WTC11 (cell line): ENCODE results near the gene NUCB2. TPM values are rescaled to one million over a fixed set of nuclear protein-coding genes. Genes with fewer than 3 reads are reported as not detected.

Experiments used
- ATAC-seq: fragments of 200-7000 bp; cut with Tn5 transposase; 2 replicates; pipeline ENCODE4 v1.10.0; 2021; ENCODE audit warnings: mild to moderate bottlenecking, moderate library complexity
- CTCF ChIA-PET: fragments of 300-600 bp; sonication (Branson Sonifier 250); formaldehyde crosslinking; loops from one replicate; lab custom pipeline; 2021; ENCODE audit warnings: antibody characterized with exemption; lab: Charles Lee
- POLR2A ChIA-PET: fragments of 350-600 bp; sonication (Branson Sonifier 250); formaldehyde crosslinking; loops from one replicate; lab custom pipeline; 2021; ENCODE audit warnings: antibody characterized with exemption; lab: Charles Lee
- DNase-seq: peaks from one replicate; pipeline ENCODE4 v3.0.0; 2021; ENCODE audit warnings: low spot score
- H3K27ac Mint-ChIP-seq: 2 replicates; pipeline ENCODE4 v1.8.0; 2021; ENCODE audit warnings: mixed read lengths
- H3K27me3 Mint-ChIP-seq: 2 replicates; pipeline ENCODE4 v1.8.0; 2021; ENCODE audit warnings: low read depth, mild to moderate bottlenecking, moderate library complexity, mixed read lengths
- H3K36me3 Mint-ChIP-seq: 2 replicates; pipeline ENCODE4 v1.8.0; 2021; ENCODE audit warnings: mixed read lengths
- H3K4me1 Mint-ChIP-seq: 2 replicates; pipeline ENCODE4 v1.8.0; 2022; ENCODE audit warnings: mixed read lengths
- H3K4me3 Mint-ChIP-seq: 2 replicates; pipeline ENCODE4 v1.8.0; 2021; ENCODE audit warnings: mild to moderate bottlenecking, moderate library complexity, mixed read lengths
- H3K9me3 Mint-ChIP-seq: 2 replicates; pipeline ENCODE4 v1.8.0; 2021; ENCODE audit warnings: mixed read lengths
- CREB1 ChIP-seq: sonication (generic); formaldehyde crosslinking; IDR thresholded peaks from 2 replicates; pipeline ENCODE4 v1.8.0; 2023; ENCODE audit warnings: mild to moderate bottlenecking, missing genetic modification reagents
- EMX1 ChIP-seq: fragments of 250-450 bp; sonication (Bioruptor Pico); IDR thresholded peaks from 2 replicates; pipeline ENCODE4 v1.8.0; 2021; ENCODE audit warnings: mild to moderate bottlenecking
- GTF2I ChIP-seq: fragments of 250-450 bp; sonication (Bioruptor Pico); conservative IDR thresholded peaks from 2 replicates; pipeline ENCODE4 v1.4.0; 2021; ENCODE audit warnings: mild to moderate bottlenecking
- JAZF1 ChIP-seq: fragments of 250-450 bp; sonication (Bioruptor Pico); IDR thresholded peaks from 2 replicates; pipeline ENCODE4 v1.9.0; 2021; ENCODE audit warnings: moderate library complexity, mild to moderate bottlenecking, inconsistent platforms
- NFATC4 ChIP-seq: fragments of 250-450 bp; sonication (Bioruptor Pico); IDR thresholded peaks from 2 replicates; pipeline ENCODE4 v1.9.0; 2021; ENCODE audit warnings: mild to moderate bottlenecking
- RELA ChIP-seq: sonication (generic); formaldehyde crosslinking; IDR thresholded peaks from 2 replicates; pipeline ENCODE4 v1.8.1; 2022; ENCODE audit warnings: missing genetic modification reagents, mild to moderate bottlenecking, borderline replicate concordance
- SMAD3 ChIP-seq: sonication (generic); formaldehyde crosslinking; IDR thresholded peaks from 2 replicates; pipeline ENCODE4 v1.8.0; 2022; ENCODE audit warnings: missing genetic modification reagents, mild to moderate bottlenecking, borderline replicate concordance
- SOX15 ChIP-seq: fragments of 250-450 bp; sonication (Bioruptor Pico); IDR thresholded peaks from 2 replicates; pipeline ENCODE4 v1.9.0; 2021; ENCODE audit warnings: mild to moderate bottlenecking
- SP1 ChIP-seq: sonication (generic); formaldehyde crosslinking; conservative IDR thresholded peaks from 2 replicates; pipeline ENCODE4 v1.8.1; 2022; ENCODE audit warnings: missing genetic modification reagents
- TCF7 ChIP-seq: sonication (generic); formaldehyde crosslinking; IDR thresholded peaks from 2 replicates; pipeline ENCODE4 v1.8.0; 2022; ENCODE audit warnings: mild to moderate bottlenecking, low read depth, missing genetic modification reagents, moderate library complexity
- TEAD4 ChIP-seq: sonication (generic); formaldehyde crosslinking; IDR thresholded peaks from 2 replicates; pipeline ENCODE4 v1.8.0; 2022; ENCODE audit warnings: mild to moderate bottlenecking, missing genetic modification reagents
- ZNF121 ChIP-seq: sonication (generic); formaldehyde crosslinking; IDR thresholded peaks from 2 replicates; pipeline ENCODE4 v1.8.0; 2023; ENCODE audit warnings: missing genetic modification reagents
- ZNF219 ChIP-seq: sonication (generic); formaldehyde crosslinking; IDR thresholded peaks from 2 replicates; pipeline ENCODE4 v1.8.0; 2023; ENCODE audit warnings: missing genetic modification reagents, mild to moderate bottlenecking, borderline replicate concordance
- total RNA-seq: library from RNA; stranded (reverse); gene quantifications from 3 replicates; pipeline ENCODE4 v1.2.3, GENCODE V29; 2021
- TF ChIP-seq, protein P1 (sequence below): fragments of 250-450 bp; sonication (Bioruptor Pico); conservative IDR thresholded peaks from 2 replicates; pipeline ENCODE4 v1.9.0; 2021; ENCODE audit warnings: mild to moderate bottlenecking
- TF ChIP-seq, protein P2 (sequence below): sonication (generic); formaldehyde crosslinking; conservative IDR thresholded peaks from 2 replicates; pipeline ENCODE4 v1.8.1; 2023; ENCODE audit warnings: mild to moderate bottlenecking, low read depth, missing genetic modification reagents, moderate library complexity
- TF ChIP-seq, protein P3 (sequence below): sonication (generic); formaldehyde crosslinking; IDR thresholded peaks from 2 replicates; pipeline ENCODE4 v1.8.1; 2022; ENCODE audit warnings: mild to moderate bottlenecking, moderate library complexity, missing genetic modification reagents
- TF ChIP-seq, protein P4 (sequence below): fragments of 250-450 bp; sonication (Bioruptor Pico); IDR thresholded peaks from 2 replicates; pipeline ENCODE4 v1.9.0; 2021; ENCODE audit warnings: moderate library complexity, mild to moderate bottlenecking, inconsistent platforms, borderline replicate concordance
- TF ChIP-seq, protein P5 (sequence below): fragments of 250-450 bp; sonication (Bioruptor Pico); IDR thresholded peaks from 2 replicates; pipeline ENCODE4 v1.9.0; 2021; ENCODE audit warnings: mild to moderate bottlenecking, borderline replicate concordance
- TF ChIP-seq, protein P6 (sequence below): sonication (generic); formaldehyde crosslinking; IDR thresholded peaks from 2 replicates; pipeline ENCODE4 v1.8.1; 2023; ENCODE audit warnings: mild to moderate bottlenecking, moderate library complexity, missing genetic modification reagents
- TF ChIP-seq, protein P7 (sequence below): fragments of 200-600 bp; IDR thresholded peaks from 2 replicates; pipeline ENCODE4 v1.8.0; 2022; ENCODE audit warnings: antibody characterized with exemption

NUCB2 gene
- total RNA-seq, 1 experiment from 2014 or later: 16.1 TPM

DNA sequence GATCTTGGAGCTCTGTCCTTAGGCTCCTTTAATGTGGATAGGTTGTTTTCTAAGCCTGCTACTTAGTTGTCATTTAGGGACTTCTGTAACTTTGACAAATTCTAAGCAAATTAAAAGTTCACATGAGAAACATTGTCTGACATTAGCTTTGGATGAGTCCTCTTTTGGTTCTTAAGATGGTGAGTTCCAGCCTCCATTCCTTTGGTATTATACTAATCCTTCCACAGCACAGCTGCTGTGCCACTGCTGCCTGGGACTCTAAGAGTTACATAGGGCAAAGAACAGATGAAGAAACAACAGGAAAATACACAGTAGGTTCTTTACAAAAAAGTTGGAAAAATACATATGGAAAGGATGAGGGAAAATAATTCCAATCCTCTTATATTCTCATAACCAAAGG, 43.4 kb upstream of the NUCB2 start:
- no peak for ATAC-seq
- H3K27ac Mint-ChIP-seq: no peak overlapping the region
- H3K27me3 Mint-ChIP-seq: no peaks in the 10 kb centered on the region
- ChIA-PET POLR2A (no interaction called here), CTCF (interaction anchor here (1.6 kb wide), 1 partner anchor 151 kb away, joined by 3 read pairs; no protein-coding TSS in a partner anchor)
- DNase-seq: no peak
- no peak for TF ChIP-seq EMX1
- no peak for TF ChIP-seq JAZF1 (CRISPR knock-in tag)
- no peak for TF ChIP-seq ZNF121 (CRISPR knock-in tag)
- TF ChIP-seq, protein P1, sequence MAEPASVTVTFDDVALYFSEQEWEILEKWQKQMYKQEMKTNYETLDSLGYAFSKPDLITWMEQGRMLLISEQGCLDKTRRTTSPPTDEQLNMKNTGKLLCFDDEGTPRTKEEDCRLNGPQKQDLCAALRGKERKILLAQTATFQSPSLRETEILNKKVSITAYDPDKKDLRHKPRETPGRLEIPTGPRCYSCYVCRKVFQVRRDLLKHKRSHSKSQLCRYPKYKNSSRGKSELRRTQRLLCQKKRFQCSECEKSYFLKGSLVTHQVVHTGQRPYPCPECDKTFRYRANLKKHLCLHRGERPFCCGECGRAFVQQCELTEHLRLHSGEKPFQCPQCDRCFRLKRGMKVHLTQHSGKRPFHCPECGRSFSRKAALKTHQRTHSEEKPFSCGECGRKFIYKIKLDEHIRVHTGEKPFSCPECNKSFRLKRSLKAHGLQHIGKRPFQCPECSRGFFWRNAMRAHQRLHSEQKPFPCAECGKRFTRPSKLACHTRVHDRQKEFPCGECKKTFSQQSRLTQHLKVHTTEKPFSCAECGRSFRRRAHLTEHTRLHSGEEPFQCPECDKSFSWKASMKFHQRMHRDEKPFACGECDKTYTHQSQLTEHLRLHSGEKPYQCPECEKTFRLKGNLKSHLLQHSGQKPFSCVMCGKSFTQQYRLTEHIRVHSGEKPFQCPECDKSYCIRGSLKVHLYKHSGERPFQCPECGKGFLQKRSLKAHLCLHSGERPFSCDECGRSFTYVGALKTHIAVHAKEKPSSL (CRISPR knock-in tag): no peak
- no peak for TF ChIP-seq TCF7 (CRISPR knock-in tag)
- TF ChIP-seq, protein P2, sequence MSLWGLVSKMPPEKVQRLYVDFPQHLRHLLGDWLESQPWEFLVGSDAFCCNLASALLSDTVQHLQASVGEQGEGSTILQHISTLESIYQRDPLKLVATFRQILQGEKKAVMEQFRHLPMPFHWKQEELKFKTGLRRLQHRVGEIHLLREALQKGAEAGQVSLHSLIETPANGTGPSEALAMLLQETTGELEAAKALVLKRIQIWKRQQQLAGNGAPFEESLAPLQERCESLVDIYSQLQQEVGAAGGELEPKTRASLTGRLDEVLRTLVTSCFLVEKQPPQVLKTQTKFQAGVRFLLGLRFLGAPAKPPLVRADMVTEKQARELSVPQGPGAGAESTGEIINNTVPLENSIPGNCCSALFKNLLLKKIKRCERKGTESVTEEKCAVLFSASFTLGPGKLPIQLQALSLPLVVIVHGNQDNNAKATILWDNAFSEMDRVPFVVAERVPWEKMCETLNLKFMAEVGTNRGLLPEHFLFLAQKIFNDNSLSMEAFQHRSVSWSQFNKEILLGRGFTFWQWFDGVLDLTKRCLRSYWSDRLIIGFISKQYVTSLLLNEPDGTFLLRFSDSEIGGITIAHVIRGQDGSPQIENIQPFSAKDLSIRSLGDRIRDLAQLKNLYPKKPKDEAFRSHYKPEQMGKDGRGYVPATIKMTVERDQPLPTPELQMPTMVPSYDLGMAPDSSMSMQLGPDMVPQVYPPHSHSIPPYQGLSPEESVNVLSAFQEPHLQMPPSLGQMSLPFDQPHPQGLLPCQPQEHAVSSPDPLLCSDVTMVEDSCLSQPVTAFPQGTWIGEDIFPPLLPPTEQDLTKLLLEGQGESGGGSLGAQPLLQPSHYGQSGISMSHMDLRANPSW (CRISPR knock-in tag): no peak
- TF ChIP-seq, protein P3, sequence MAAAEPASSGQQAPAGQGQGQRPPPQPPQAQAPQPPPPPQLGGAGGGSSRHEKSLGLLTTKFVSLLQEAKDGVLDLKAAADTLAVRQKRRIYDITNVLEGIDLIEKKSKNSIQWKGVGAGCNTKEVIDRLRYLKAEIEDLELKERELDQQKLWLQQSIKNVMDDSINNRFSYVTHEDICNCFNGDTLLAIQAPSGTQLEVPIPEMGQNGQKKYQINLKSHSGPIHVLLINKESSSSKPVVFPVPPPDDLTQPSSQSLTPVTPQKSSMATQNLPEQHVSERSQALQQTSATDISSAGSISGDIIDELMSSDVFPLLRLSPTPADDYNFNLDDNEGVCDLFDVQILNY (CRISPR knock-in tag): no peak
- H3K4me3 Mint-ChIP-seq: no peak overlapping the region
- no peaks in the 10 kb centered on the region for H3K9me3 Mint-ChIP-seq
- no peaks in the 10 kb centered on the region for H3K4me1 Mint-ChIP-seq
- no peaks in the 10 kb centered on the region for H3K36me3 Mint-ChIP-seq

DNA sequence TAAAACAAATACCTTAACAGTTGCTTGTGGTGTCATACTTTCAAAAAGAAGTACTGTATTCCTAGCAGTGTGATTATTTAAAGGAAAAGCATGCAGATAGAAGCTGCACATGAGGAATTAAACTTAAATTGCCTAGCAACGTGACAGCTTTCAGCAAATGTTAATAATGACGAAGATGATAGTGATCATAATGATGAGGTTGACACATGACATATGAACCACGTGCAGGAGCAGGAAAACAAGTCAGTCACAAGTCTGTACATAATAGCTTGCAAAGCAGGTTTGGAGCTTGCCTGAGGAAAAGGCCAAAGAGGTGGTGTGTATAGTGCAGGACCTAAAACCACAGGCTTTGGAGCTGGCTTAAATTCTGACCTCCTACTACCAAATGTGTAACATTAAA, 38.2 kb upstream of the NUCB2 start:
- ATAC-seq (no peak), DNase-seq (no peak)
- Mint-ChIP-seq H3K27ac (no peak overlapping the region), H3K4me1 (no peaks in the 10 kb centered on the region), H3K4me3 (no peak overlapping the region), H3K9me3 (0 out of 2 replicates have a peak, but pooled peaks cover 3% of the 10 kb centered on the region), H3K27me3 (peaks cover 3% of the 10 kb centered on the region; the same call in 1 of the 2 replicates), H3K36me3 (no peaks in the 10 kb centered on the region)
- POLR2A ChIA-PET: no interaction called here
- CTCF ChIA-PET: interaction anchor here (0.9 kb wide), 1 partner anchor 8 kb away, joined by 5 read pairs; no protein-coding TSS in a partner anchor
- no peak for TF ChIP-seq TEAD4
- TF ChIP-seq, protein P4, sequence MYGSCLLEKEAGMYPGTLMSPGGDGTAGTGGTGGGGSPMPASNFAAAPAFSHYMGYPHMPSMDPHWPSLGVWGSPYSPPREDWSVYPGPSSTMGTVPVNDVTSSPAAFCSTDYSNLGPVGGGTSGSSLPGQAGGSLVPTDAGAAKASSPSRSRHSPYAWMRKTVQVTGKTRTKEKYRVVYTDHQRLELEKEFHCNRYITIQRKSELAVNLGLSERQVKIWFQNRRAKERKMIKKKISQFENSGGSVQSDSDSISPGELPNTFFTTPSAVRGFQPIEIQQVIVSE (CRISPR knock-in tag): no peak
- TF ChIP-seq, protein P5, sequence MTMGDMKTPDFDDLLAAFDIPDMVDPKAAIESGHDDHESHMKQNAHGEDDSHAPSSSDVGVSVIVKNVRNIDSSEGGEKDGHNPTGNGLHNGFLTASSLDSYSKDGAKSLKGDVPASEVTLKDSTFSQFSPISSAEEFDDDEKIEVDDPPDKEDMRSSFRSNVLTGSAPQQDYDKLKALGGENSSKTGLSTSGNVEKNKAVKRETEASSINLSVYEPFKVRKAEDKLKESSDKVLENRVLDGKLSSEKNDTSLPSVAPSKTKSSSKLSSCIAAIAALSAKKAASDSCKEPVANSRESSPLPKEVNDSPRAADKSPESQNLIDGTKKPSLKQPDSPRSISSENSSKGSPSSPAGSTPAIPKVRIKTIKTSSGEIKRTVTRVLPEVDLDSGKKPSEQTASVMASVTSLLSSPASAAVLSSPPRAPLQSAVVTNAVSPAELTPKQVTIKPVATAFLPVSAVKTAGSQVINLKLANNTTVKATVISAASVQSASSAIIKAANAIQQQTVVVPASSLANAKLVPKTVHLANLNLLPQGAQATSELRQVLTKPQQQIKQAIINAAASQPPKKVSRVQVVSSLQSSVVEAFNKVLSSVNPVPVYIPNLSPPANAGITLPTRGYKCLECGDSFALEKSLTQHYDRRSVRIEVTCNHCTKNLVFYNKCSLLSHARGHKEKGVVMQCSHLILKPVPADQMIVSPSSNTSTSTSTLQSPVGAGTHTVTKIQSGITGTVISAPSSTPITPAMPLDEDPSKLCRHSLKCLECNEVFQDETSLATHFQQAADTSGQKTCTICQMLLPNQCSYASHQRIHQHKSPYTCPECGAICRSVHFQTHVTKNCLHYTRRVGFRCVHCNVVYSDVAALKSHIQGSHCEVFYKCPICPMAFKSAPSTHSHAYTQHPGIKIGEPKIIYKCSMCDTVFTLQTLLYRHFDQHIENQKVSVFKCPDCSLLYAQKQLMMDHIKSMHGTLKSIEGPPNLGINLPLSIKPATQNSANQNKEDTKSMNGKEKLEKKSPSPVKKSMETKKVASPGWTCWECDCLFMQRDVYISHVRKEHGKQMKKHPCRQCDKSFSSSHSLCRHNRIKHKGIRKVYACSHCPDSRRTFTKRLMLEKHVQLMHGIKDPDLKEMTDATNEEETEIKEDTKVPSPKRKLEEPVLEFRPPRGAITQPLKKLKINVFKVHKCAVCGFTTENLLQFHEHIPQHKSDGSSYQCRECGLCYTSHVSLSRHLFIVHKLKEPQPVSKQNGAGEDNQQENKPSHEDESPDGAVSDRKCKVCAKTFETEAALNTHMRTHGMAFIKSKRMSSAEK: no peak
- no peak for TF ChIP-seq CREB1 (CRISPR knock-in tag)
- TF ChIP-seq SMAD3 (CRISPR knock-in tag): no peak
- TF ChIP-seq NFATC4 (CRISPR knock-in tag): no peak
- TF ChIP-seq, protein P6, sequence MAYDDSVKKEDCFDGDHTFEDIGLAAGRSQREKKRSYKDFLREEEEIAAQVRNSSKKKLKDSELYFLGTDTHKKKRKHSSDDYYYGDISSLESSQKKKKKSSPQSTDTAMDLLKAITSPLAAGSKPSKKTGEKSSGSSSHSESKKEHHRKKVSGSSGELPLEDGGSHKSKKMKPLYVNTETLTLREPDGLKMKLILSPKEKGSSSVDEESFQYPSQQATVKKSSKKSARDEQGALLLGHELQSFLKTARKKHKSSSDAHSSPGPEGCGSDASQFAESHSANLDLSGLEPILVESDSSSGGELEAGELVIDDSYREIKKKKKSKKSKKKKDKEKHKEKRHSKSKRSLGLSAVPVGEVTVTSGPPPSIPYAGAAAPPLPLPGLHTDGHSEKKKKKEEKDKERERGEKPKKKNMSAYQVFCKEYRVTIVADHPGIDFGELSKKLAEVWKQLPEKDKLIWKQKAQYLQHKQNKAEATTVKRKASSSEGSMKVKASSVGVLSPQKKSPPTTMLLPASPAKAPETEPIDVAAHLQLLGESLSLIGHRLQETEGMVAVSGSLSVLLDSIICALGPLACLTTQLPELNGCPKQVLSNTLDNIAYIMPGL: no peak
- no peak for TF ChIP-seq GTF2I (CRISPR knock-in tag)
- no peak for TF ChIP-seq SOX15 (CRISPR knock-in tag)
- TF ChIP-seq, protein P7, sequence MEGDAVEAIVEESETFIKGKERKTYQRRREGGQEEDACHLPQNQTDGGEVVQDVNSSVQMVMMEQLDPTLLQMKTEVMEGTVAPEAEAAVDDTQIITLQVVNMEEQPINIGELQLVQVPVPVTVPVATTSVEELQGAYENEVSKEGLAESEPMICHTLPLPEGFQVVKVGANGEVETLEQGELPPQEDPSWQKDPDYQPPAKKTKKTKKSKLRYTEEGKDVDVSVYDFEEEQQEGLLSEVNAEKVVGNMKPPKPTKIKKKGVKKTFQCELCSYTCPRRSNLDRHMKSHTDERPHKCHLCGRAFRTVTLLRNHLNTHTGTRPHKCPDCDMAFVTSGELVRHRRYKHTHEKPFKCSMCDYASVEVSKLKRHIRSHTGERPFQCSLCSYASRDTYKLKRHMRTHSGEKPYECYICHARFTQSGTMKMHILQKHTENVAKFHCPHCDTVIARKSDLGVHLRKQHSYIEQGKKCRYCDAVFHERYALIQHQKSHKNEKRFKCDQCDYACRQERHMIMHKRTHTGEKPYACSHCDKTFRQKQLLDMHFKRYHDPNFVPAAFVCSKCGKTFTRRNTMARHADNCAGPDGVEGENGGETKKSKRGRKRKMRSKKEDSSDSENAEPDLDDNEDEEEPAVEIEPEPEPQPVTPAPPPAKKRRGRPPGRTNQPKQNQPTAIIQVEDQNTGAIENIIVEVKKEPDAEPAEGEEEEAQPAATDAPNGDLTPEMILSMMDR: no peak
- TF ChIP-seq SP1: no peak
- TF ChIP-seq RELA (CRISPR knock-in tag): no peak
- TF ChIP-seq ZNF219 (CRISPR knock-in tag): no peak
